ENCODE data around the gene PIGS. TPM values are rescaled to one million over a fixed set of nuclear protein-coding genes. Genes with fewer than 3 reads are reported as not detected.
A peak's percentile ranks its signal among the peaks of the same experiment; 100 is the strongest.

Gene PIGS
- total RNA-seq, 1 donor: 49.9 TPM

GRCh38 chr17:28547623-28548416 is 23.5 kb downstream of the PIGS start:
- no peak overlapping the region for H3K4me2 ChIP-seq (ENCODE audit: insufficient read depth, low read length)
- H3K4me1 ChIP-seq (ENCODE audit: insufficient read depth, low read length): peaks cover 5% of the 10 kb centered on the region
- peak; percentile 98 for DNase-seq (ENCODE audit: insufficient read length, low spot score, missing footprints)
- peak; percentile 96 for TF ChIP-seq CTCF (IDR thresholded peaks at IDR 0.05; ENCODE audit: extremely low read depth, low read depth, low read length)
- H3K36me3 ChIP-seq (ENCODE audit: insufficient read depth, low read length): peaks cover 11% of the 10 kb centered on the region
- H3K27ac ChIP-seq (ENCODE audit: low read depth, low read length): no peak overlapping the region
- H3K79me2 ChIP-seq (ENCODE audit: insufficient read depth, low read length): peaks cover 20% of the 10 kb centered on the region
- no peaks in the 10 kb centered on the region for H3K9me3 ChIP-seq (ENCODE audit: low read depth, low read length)
- H3K4me3 ChIP-seq (ENCODE audit: insufficient read depth, low read length): no peak overlapping the region
- H2AFZ ChIP-seq (ENCODE audit: low read length): no peak overlapping the region
- no peaks in the 10 kb centered on the region for H3K27me3 ChIP-seq (ENCODE audit: insufficient read depth, low read length)
- peaks cover 39% of the 10 kb centered on the region for H4K20me1 ChIP-seq (ENCODE audit: insufficient read depth, low read length)

- Histone ChIP-seq H3K27ac (ENCODE audit: low read depth, low read length) (no peak overlapping the region), H3K79me2 (ENCODE audit: insufficient read depth, low read length) (peaks cover 20% of the 10 kb centered on the region), H3K4me2 (ENCODE audit: insufficient read depth, low read length) (no peak overlapping the region), H3K4me1 (ENCODE audit: insufficient read depth, low read length) (peaks cover 5% of the 10 kb centered on the region), H4K20me1 (ENCODE audit: insufficient read depth, low read length) (peaks cover 39% of the 10 kb centered on the region), H3K27me3 (ENCODE audit: insufficient read depth, low read length) (no peaks in the 10 kb centered on the region), H3K4me3 (ENCODE audit: insufficient read depth, low read length) (no peak overlapping the region), H3K36me3 (ENCODE audit: insufficient read depth, low read length) (peaks cover 11% of the 10 kb centered on the region), H2AFZ (ENCODE audit: low read length) (no peak overlapping the region), H3K9me3 (ENCODE audit: low read depth, low read length) (no peaks in the 10 kb centered on the region)
- TF ChIP-seq CTCF (IDR thresholded peaks at IDR 0.05; ENCODE audit: extremely low read depth, low read depth, low read length): no peak
- DNase-seq (ENCODE audit: insufficient read length, low spot score, missing footprints): no peak
Observed at GRCh38 chr17:28547096-28547622, 24.2 kb downstream of the PIGS start.

GRCh38 chr17:28545787-28546415 is 25.4 kb downstream of the PIGS start:
- Histone ChIP-seq H2AFZ (ENCODE audit: low read length) (no peak overlapping the region), H3K27ac (ENCODE audit: low read depth, low read length) (no peak overlapping the region), H3K79me2 (ENCODE audit: insufficient read depth, low read length) (peaks cover 9% of the 10 kb centered on the region), H3K4me1 (ENCODE audit: insufficient read depth, low read length) (no peaks in the 10 kb centered on the region), H4K20me1 (ENCODE audit: insufficient read depth, low read length) (peaks cover 29% of the 10 kb centered on the region), H3K4me3 (ENCODE audit: insufficient read depth, low read length) (no peak overlapping the region), H3K9me3 (ENCODE audit: low read depth, low read length) (no peaks in the 10 kb centered on the region), H3K36me3 (ENCODE audit: insufficient read depth, low read length) (peaks cover 11% of the 10 kb centered on the region), H3K4me2 (ENCODE audit: insufficient read depth, low read length) (no peak overlapping the region), H3K27me3 (ENCODE audit: insufficient read depth, low read length) (no peaks in the 10 kb centered on the region)
- peak; percentile 68 for DNase-seq (ENCODE audit: insufficient read length, low spot score, missing footprints)
- TF ChIP-seq CTCF (IDR thresholded peaks at IDR 0.05; ENCODE audit: extremely low read depth, low read depth, low read length): no peak

GRCh38 chr17:28545141-28545503 is 26.2 kb downstream of the PIGS start:
- TF ChIP-seq CTCF (IDR thresholded peaks at IDR 0.05; ENCODE audit: extremely low read depth, low read depth, low read length): no peak
- no peaks in the 10 kb centered on the region for H3K9me3 ChIP-seq (ENCODE audit: low read depth, low read length)
- H3K27me3 ChIP-seq (ENCODE audit: insufficient read depth, low read length): no peaks in the 10 kb centered on the region
- DNase-seq (ENCODE audit: insufficient read length, low spot score, missing footprints): no peak
- H3K4me1 ChIP-seq (ENCODE audit: insufficient read depth, low read length): no peaks in the 10 kb centered on the region
- no peak overlapping the region for H3K27ac ChIP-seq (ENCODE audit: low read depth, low read length)
- no peak overlapping the region for H3K4me2 ChIP-seq (ENCODE audit: insufficient read depth, low read length)
- peaks cover 21% of the 10 kb centered on the region for H4K20me1 ChIP-seq (ENCODE audit: insufficient read depth, low read length)
- no peak overlapping the region for H3K4me3 ChIP-seq (ENCODE audit: insufficient read depth, low read length)
- H3K36me3 ChIP-seq (ENCODE audit: insufficient read depth, low read length): peaks cover 11% of the 10 kb centered on the region
- H3K79me2 ChIP-seq (ENCODE audit: insufficient read depth, low read length): peaks cover 6% of the 10 kb centered on the region
- no peak overlapping the region for H2AFZ ChIP-seq (ENCODE audit: low read length)

Data from osteoblast (primary cell).